H1 (cell line): ENCODE results near the gene EHBP1.

Experiments used
- JUN ChIP-seq: IDR thresholded peaks from 2 replicates; pipeline ENCODE4 v1.6.1; 2011; ENCODE audit warnings: low read depth, mild to moderate bottlenecking, improper control_type of control experiment, low read length
- PHF8 ChIP-seq: fragments of 200-600 bp; sonication (generic); conservative IDR thresholded peaks from 2 replicates; pipeline ENCODE4 v1.7.1; 2012; ENCODE audit warnings: low read depth, mild to moderate bottlenecking, inconsistent platforms, low read length, moderate library complexity
- POLR2AphosphoS5 ChIP-seq: IDR thresholded peaks from 2 replicates; pipeline ENCODE4 v1.6.1; 2011; ENCODE audit warnings: low read depth, low read length
- YY1 ChIP-seq: IDR thresholded peaks from 2 replicates; pipeline ENCODE4 v1.6.1; 2011; ENCODE audit warnings: low read depth, mild to moderate bottlenecking, low read length
- TF ChIP-seq, protein P1 (sequence below), 3 experiments: IDR thresholded peaks; 1 replicate in 2 of 3; 2 replicates in 1 of 3; pipeline versions ENCODE4 v1.5.1 to v1.6.1; 2011; ENCODE audit warnings: low read length in 3 of 3, mild to moderate bottlenecking in 3 of 3, inconsistent platforms in 2 of 3, low read depth in 1 of 3, moderate library complexity in 1 of 3; ENCODE audit not compliant: insufficient read depth in 1 of 3; ENCODE audit errors: control extremely low read depth in 1 of 3

DNA sequence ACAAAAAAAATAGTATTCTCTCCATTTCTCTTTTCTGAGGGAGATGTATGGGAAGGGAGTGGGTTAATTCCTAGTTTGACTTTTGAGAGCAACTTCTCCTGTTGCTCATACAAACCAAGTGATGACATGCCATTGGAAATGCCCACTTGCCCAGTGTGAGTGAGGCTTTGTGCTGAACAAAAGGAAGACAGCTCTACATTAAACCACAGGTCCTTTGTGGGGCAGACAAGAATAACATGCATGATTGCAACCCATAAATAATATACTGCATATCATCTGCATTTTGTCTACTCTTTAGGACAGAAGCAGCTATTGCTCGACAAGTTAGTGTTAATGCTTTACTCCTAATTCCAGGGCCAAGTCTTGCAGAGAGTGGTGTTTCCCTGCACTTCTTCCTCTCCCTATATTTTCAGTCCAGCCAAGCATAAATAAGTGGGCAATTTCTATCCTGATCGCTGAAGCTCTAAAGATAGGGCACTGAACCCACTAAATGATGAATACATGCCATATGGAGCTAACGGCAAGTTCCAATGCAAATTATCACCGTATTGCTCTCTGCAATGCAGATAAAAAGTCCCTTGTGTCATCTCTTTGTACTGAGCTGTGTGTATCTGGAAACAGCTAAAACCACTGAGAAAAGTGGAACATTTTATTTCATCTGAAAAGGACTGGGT lies 19.4 kb upstream of the EHBP1 start:
- TF ChIP-seq, protein P1, sequence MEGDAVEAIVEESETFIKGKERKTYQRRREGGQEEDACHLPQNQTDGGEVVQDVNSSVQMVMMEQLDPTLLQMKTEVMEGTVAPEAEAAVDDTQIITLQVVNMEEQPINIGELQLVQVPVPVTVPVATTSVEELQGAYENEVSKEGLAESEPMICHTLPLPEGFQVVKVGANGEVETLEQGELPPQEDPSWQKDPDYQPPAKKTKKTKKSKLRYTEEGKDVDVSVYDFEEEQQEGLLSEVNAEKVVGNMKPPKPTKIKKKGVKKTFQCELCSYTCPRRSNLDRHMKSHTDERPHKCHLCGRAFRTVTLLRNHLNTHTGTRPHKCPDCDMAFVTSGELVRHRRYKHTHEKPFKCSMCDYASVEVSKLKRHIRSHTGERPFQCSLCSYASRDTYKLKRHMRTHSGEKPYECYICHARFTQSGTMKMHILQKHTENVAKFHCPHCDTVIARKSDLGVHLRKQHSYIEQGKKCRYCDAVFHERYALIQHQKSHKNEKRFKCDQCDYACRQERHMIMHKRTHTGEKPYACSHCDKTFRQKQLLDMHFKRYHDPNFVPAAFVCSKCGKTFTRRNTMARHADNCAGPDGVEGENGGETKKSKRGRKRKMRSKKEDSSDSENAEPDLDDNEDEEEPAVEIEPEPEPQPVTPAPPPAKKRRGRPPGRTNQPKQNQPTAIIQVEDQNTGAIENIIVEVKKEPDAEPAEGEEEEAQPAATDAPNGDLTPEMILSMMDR (IDR thresholded peaks at IDR 0.05; ENCODE audit: control extremely low read depth in 1 of 3, insufficient read depth in 1 of 3, low read depth in 1 of 3, low read length in 3 of 3) = no peak
- TF ChIP-seq POLR2AphosphoS5 (no peak), PHF8 (no peak), YY1 (no peak), JUN (no peak)
